Measurements from ENCODE around the gene VARS2.

DNA sequence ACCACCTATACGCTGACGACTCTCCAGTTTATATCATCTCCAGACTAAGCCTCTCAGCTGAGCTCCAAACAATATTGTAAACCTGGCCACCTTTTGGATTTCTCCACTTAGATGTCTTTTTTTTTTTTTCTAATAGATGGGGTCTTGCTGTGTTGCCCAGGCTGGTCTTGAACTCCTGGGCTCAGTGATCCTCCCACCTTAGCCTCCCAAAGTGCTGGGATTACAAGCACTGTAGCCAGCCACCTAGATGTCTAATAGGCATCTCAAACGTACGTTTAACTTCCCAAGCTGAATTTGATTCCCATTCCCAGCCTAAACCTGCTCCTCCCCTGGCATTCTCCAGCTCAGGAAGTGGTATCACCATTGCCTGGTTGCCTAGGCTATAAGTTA lies 24.5 kb upstream of the VARS2 start:
- TF ChIP-seq, protein P1, sequence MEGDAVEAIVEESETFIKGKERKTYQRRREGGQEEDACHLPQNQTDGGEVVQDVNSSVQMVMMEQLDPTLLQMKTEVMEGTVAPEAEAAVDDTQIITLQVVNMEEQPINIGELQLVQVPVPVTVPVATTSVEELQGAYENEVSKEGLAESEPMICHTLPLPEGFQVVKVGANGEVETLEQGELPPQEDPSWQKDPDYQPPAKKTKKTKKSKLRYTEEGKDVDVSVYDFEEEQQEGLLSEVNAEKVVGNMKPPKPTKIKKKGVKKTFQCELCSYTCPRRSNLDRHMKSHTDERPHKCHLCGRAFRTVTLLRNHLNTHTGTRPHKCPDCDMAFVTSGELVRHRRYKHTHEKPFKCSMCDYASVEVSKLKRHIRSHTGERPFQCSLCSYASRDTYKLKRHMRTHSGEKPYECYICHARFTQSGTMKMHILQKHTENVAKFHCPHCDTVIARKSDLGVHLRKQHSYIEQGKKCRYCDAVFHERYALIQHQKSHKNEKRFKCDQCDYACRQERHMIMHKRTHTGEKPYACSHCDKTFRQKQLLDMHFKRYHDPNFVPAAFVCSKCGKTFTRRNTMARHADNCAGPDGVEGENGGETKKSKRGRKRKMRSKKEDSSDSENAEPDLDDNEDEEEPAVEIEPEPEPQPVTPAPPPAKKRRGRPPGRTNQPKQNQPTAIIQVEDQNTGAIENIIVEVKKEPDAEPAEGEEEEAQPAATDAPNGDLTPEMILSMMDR (IDR thresholded peaks at IDR 0.05; ENCODE audit: poor library complexity), result no peak
- TF ChIP-seq EZH2 (IDR thresholded peaks at IDR 0.05; ENCODE audit: borderline replicate concordance), result no peak
